Measurements from ENCODE around the gene CYS1.
"Not testable (repeated sequence)": the region's sequence is repeated elsewhere in the genome, so short reads cannot be mapped to it uniquely, and the experiment has no call there.

CYS1 gene

DNA sequence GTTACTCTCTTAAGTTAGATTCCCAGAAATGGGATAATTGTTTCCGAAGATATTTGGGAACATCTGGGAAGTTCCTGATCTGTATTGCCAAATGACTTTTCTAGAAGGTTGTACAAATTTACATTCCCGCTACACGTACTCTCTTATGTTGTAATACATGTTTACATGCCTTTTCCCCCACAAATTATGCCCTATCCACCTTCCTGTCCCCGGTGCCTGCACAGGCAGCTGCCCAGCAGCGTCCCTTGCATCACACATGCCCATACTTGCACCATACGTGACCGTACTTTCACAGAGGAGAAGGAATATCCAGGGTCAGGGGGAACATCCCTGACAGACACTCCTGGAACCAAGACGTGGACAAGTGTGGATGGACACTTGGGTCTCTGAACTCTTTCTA is 61.0 kb downstream of the CYS1 start:
- no peak overlapping the region for H3K9ac ChIP-seq
- no peaks in the 10 kb centered on the region for H3K27me3 ChIP-seq (ENCODE audit: control insufficient read depth, insufficient read depth, low read length)
- H3K79me2 ChIP-seq = no peaks in the 10 kb centered on the region
- TF ChIP-seq, protein P1, sequence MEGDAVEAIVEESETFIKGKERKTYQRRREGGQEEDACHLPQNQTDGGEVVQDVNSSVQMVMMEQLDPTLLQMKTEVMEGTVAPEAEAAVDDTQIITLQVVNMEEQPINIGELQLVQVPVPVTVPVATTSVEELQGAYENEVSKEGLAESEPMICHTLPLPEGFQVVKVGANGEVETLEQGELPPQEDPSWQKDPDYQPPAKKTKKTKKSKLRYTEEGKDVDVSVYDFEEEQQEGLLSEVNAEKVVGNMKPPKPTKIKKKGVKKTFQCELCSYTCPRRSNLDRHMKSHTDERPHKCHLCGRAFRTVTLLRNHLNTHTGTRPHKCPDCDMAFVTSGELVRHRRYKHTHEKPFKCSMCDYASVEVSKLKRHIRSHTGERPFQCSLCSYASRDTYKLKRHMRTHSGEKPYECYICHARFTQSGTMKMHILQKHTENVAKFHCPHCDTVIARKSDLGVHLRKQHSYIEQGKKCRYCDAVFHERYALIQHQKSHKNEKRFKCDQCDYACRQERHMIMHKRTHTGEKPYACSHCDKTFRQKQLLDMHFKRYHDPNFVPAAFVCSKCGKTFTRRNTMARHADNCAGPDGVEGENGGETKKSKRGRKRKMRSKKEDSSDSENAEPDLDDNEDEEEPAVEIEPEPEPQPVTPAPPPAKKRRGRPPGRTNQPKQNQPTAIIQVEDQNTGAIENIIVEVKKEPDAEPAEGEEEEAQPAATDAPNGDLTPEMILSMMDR (IDR thresholded peaks at IDR 0.05) = no peak
- no peaks in the 10 kb centered on the region for H3K36me3 ChIP-seq (ENCODE audit: control insufficient read depth, insufficient read depth, low read length)
- no peak overlapping the region for H3K4me2 ChIP-seq (ENCODE audit: low read length)
- H3K9me3 ChIP-seq (ENCODE audit: control insufficient read depth, low read length) = no peaks in the 10 kb centered on the region
- H3K4me3 ChIP-seq (ENCODE audit: low read depth, low read length) = no peak overlapping the region
- H2AFZ ChIP-seq = no peak overlapping the region
- H3K27ac ChIP-seq = no peak overlapping the region
- H3K4me1 ChIP-seq = peaks cover 21% of the 10 kb centered on the region

DNA sequence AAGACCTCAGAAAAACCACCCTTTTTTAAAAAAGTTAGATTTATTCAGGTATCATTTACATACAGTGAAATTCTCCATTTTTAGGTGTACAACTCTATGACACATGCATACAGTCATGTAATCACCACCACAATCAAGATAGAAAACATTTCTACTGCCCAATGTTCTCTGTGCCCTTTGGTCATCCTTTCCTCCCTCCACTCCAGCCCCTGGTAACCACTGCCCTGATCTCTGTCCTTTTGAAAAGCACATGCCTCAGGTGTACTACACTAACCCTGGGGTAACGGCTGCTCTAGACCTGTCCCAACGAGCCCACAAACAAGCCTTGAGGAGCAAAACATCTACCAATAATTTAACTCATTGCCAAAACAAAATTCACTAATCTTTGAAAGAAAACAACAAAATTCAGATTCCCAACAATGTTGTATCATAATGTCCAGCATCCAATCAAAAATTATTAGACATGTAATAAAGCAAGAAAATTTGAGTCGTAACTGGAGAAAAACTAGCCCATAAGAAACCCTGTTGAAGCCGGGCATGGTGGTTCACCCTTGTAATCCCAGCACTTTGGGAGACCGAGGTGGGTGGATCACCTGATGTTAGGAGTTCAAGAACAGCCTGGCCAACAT is 62.8 kb downstream of the CYS1 start:
- Histone ChIP-seq H2AFZ (no peak overlapping the region), H3K36me3 (ENCODE audit: control insufficient read depth, insufficient read depth, low read length) (no peaks in the 10 kb centered on the region), H3K4me3 (ENCODE audit: low read depth, low read length) (no peak overlapping the region), H3K27ac (no peak overlapping the region), H3K9ac (no peak overlapping the region), H3K27me3 (ENCODE audit: control insufficient read depth, insufficient read depth, low read length) (no peaks in the 10 kb centered on the region), H3K4me1 (peaks cover 9% of the 10 kb centered on the region), H3K79me2 (no peaks in the 10 kb centered on the region), H3K9me3 (ENCODE audit: control insufficient read depth, low read length) (no peaks in the 10 kb centered on the region), H3K4me2 (ENCODE audit: low read length) (no peak overlapping the region)
- TF ChIP-seq, protein P1 (IDR thresholded peaks at IDR 0.05) = no peak

DNA sequence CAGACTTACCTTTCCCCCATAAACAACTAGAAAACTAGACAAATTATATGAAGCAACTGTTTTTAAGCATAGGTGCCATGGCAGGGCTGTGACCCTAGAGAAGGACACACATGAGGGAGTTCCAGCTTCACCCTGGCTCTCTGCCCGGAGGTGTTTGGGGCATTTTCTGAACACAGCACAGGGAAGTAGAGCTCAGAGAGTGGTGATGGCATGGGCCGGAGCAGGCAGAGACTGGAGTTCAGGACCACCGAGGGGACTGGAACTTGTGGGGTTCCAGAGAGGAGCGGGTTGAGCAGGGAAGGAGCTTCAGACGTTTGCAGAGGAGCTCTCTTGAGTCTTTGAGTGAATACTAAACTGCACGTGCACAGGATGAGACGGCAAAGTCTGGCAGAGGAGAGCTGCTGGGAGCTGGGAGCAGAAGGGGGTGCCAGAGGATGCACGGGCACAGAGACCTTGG is 63.4 kb downstream of the CYS1 start:
- Histone ChIP-seq H3K27ac (no peak overlapping the region), H2AFZ (no peak overlapping the region), H3K4me1 (peaks cover 3% of the 10 kb centered on the region), H3K27me3 (ENCODE audit: control insufficient read depth, insufficient read depth, low read length) (no peaks in the 10 kb centered on the region), H3K9ac (no peak overlapping the region), H3K36me3 (ENCODE audit: control insufficient read depth, insufficient read depth, low read length) (no peaks in the 10 kb centered on the region), H3K9me3 (ENCODE audit: control insufficient read depth, low read length) (no peaks in the 10 kb centered on the region), H3K4me3 (ENCODE audit: low read depth, low read length) (no peak overlapping the region), H3K4me2 (ENCODE audit: low read length) (no peak overlapping the region), H3K79me2 (no peaks in the 10 kb centered on the region)
- TF ChIP-seq, protein P1 (IDR thresholded peaks at IDR 0.05) = no peak

DNA sequence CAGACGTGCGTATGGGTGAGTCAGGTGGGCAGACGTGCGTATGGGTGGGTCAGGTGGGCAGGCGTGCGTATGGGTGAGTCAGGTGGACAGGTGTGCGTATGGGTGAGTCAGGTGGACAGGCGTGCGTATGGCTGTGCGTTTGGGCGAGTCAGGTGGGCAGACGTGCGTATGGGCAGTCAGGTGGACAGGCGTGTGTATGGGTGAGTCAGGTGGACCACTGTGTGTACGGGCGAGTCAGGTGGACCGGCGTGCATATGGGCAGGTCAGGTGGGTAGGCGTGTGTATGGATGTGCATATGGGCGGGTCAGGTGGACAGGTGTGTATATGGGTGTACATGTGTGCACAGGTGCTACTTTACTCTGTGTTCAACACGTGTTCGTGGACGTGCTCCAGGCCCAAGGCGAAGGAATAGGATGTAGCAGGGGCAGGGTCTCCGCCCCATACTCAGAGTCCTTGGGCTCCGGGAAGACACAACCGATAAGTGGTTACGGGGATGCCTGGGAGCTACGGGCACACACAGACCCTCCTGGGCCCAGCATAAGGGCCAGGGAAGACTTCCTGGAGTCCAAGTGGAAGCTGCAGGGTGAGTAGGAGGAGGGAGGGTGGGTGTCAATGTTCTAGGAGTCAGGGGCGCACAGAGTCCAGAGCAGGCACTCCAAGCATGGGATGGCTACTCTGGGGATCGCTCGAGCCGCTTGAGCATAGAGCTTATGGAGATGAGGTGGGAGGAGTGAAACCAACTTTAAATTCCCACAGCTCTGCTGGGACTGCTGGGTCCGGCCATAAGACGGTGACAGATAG is 64.0 kb downstream of the CYS1 start:
- H3K9me3 ChIP-seq (ENCODE audit: control insufficient read depth, low read length) = no peaks in the 10 kb centered on the region
- H3K4me3 ChIP-seq (ENCODE audit: low read depth, low read length) = no peak overlapping the region
- H3K27ac ChIP-seq = no peak overlapping the region
- no peak overlapping the region for H3K4me2 ChIP-seq (ENCODE audit: low read length)
- H2AFZ ChIP-seq = no peak overlapping the region
- no peaks in the 10 kb centered on the region for H3K79me2 ChIP-seq
- H3K9ac ChIP-seq = no peak overlapping the region
- TF ChIP-seq, protein P1 (IDR thresholded peaks at IDR 0.05) = no peak
- H3K4me1 ChIP-seq = peaks cover 3% of the 10 kb centered on the region
- H3K36me3 ChIP-seq (ENCODE audit: control insufficient read depth, insufficient read depth, low read length) = no peaks in the 10 kb centered on the region
- no peaks in the 10 kb centered on the region for H3K27me3 ChIP-seq (ENCODE audit: control insufficient read depth, insufficient read depth, low read length)

DNA sequence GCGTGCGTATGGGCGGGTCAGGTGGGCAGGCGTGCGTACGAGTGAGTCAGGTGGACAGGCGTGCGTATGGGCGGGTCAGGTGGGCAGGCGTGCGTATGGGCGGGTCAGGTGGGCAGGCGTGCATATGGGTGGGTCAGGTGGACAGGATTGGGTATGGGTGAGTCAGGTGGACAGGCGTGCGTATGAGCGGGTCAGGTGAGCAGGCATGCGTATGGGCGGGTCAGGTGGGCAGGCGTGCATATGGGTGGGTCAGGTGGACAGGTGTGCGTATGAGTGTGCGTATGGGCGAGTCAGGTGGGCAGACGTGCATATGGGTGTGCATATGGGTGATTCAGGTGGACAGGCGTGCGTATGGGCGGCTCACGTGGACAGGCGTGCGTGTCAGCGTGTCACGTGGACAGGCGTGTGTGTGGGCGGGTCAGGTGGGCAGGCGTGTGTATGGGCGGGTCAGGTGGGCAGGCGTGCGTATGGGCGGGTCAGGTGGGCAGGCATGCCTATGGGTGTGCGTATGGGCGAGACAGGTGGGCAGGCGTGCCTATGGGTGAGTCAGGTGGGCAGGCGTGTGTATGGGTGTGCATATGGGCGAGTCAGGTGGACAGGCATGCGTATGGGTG is 64.7 kb downstream of the CYS1 start:
- not testable (repeated sequence) for H3K27ac ChIP-seq; H2AFZ ChIP-seq; H3K4me2 ChIP-seq (ENCODE audit: low read length); H3K79me2 ChIP-seq; H3K36me3 ChIP-seq (ENCODE audit: control insufficient read depth, insufficient read depth, low read length); H3K27me3 ChIP-seq (ENCODE audit: control insufficient read depth, insufficient read depth, low read length); H3K9ac ChIP-seq; H3K9me3 ChIP-seq (ENCODE audit: control insufficient read depth, low read length); H3K4me3 ChIP-seq (ENCODE audit: low read depth, low read length); H3K4me1 ChIP-seq

Data from parathyroid adenoma (tissue), 2 donors.